Right lung (tissue), 5 donors: Measurements from ENCODE around the gene WNT9A. TPM values are rescaled to one million over a fixed set of nuclear protein-coding genes. Genes with fewer than 3 reads are reported as not detected.

Experiments
- DNase-seq, 2 donors: peaks; one replicate each; pipeline ENCODE4 v3.0.0-alpha.2; 2013
- polyA plus RNA-seq, 5 donors: library from polyadenylated mRNA; unstranded; fragments of 120-200 nt; gene quantifications; one replicate each; pipeline versions ENCODE4 v1.2.1 to v1.2.3, GENCODE V29; 2013; ENCODE audit warnings: inconsistent platforms in 1 of 5, low replicate concordance in 1 of 5; ENCODE audit not compliant: insufficient read length in 5 of 5, insufficient read depth in 1 of 5

The WNT9A gene
- polyA plus RNA-seq, 5 donors = 1.9 to 3.0 (median 2.4) TPM

- no peak for DNase-seq
Observed at GRCh38 chr1:227942021-227942715, 5.6 kb downstream of the WNT9A start.

- DNase-seq = no peak
Observed at GRCh38 chr1:227941509-227942020, 6.2 kb downstream of the WNT9A start.

- DNase-seq = no peak
Observed at GRCh38 chr1:227940791-227941241, 6.9 kb downstream of the WNT9A start.

DNA sequence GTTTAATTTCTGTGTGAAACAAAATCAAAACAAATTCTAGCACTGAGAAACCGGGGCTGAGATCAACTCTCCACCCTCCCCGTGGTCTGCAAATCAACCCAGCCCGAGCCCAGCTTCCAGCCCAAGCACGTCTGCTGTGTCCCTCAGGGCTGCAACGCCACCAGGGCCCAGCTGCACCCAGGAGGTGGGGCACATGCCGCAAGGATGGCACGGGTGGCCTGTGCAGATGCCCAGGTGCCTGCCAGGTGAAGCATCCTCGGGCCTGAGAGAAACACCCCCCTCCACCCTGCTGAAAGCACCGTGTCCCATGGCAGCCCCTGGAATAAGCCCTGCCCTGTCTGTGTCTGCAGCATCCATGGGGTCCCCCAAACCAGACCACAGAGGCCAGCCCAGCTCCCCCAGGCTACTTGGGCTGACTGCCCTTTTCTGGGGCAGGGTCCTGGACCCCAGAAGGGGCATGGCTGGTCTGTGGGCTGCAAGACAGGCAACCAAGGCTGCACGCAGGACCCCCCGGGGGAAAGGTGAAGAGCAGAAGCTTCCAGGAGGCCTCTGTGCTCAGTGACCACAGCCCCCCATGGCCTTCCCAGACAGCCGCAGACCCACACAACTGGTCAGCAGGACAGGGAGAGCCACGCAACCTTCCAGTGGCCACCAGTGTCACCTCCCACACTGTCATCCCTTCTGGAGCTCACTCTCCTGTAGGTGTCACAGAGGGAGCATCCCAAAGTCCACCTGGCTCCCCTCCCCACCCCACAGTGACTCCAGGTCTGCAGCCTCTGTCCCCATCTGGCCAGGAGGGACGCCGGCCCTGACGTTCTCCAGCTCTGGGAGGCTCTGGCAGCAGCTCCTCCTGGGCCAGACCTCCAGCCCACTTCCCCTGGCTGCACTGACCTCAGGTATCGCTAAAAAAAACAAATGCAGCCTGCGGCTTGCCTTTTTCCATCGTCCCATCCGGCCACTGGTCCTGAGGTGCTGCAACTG, 7.7 kb downstream of the WNT9A start:
- no peak for DNase-seq

- DNase-seq = no peak
Observed at GRCh38 chr1:227938911-227939790, 8.6 kb downstream of the WNT9A start.

DNA sequence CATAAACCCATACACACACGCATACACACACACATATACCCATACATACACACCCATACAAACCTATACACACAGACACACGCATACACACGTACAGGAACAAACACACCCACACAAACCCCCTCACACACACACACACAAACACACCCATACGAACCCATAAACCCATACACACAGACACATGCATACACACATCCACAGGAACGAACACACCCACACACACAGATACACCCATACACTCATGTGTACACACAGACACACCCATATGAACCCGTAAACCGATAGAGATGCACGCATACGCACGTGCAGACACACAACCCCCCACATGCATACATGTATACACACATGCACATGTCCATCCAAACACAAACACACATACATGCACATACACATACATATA, 9.5 kb downstream of the WNT9A start:
- no peak for DNase-seq

DNA sequence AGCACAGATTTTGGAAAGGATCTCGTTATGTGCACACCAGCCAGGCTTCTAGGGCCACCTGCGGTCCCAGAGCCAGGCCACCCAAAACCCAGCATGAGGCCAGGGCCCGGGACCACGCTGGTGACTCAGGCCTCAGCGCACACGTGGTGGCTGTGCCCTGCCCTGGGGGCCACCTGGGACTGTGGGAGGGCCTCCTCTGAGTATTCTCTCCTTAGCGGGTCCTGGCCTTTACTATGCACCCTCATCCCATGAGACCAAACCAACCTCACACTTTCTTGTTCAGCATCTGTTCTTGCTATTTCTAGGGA, 9.9 kb downstream of the WNT9A start:
- no peak for DNase-seq

- no peak for DNase-seq
Observed at GRCh38 chr1:227937031-227937837, 10.5 kb downstream of the WNT9A start.

DNA sequence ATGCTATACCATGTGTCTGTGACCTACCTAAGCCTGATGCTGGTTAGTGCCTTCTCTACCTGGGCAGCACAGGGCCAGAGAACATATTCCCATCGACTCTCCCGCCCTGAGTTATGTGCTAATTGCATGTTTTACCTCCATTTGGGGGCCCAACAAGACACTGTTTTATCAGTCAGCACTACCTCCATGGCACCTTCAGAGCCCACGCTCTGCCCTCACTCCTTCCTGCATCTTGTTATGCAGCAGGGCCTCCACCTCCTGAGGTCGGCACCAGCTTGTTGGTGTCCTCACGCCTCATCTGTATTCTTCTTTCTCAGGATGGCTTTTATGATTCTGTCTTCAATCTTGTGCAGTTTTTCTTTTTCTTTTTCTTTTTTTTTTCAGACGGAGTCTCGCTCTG, 11.9 kb downstream of the WNT9A start:
- DNase-seq = no peak

- DNase-seq = no peak
Observed at GRCh38 chr1:227934476-227935313, 13.0 kb downstream of the WNT9A start.

- DNase-seq = no peak
Observed at GRCh38 chr1:227929751-227930472, 17.8 kb downstream of the WNT9A start.

DNA sequence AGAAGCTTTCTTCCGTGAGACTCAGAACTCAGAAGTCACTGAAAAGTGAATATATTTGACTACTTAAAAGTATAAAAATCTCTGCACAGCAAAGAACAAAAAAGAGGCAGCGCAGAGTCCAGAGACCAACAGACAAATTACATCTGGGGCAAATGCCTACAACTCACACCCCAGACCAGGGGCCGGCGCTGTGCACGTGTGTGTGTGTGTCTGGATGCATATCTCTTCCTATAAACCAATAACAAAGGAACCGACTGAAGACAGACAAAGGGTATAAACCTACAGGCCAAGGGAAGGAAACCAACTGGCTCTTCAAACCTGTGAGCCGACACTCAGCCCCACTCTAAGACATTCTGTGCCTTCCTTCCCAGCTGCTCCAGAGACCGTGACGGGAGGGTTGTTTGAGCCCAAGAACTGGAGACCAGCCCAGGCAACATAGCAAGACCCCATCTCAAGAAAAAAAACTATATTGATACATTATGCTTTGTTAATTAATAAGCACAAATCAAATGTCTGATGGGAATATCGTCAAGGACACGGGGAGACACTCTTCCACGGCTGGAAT, 18.8 kb downstream of the WNT9A start:
- no peak for DNase-seq

DNA sequence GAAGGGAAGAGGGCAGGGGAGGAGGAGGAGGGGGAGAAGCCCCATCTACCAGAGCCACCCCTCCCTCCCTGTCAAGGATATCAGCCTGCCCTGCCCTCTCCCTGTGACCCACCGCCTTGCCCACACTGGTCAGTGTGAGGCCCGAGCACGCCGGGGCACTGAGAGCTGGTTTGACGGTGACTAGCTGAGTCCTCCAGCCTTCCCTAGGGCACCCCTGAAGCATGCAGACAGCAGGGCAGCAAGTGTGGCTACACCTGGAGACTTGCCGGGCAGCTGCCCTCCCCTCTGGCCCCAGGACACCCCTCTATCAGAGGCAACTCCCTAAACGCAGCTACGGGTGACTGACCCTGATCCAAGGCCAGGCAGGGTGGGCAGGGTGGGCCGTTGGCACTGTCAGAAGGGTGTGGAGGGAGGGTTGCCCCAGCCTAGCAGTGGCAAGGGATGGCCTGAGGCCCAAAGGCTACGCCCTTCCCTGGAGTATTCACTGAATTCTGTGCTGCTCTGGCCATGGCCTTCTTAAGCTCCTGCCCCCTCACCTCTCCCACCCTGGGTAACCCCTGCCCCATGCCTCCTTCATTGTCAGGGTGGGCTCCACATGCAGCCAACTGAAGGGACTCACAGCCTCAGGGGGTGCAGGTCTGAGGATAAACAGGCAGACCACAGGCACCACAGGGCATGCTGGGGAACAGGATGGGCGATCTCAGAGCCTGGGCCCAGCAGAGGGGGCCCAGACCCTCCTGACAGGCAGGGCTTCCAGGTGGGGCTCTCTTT, 19.6 kb downstream of the WNT9A start:
- no peak for DNase-seq

GRCh38 chr1:227926896-227927885, 20.5 kb downstream of the WNT9A start:
- DNase-seq = no peak

DNA sequence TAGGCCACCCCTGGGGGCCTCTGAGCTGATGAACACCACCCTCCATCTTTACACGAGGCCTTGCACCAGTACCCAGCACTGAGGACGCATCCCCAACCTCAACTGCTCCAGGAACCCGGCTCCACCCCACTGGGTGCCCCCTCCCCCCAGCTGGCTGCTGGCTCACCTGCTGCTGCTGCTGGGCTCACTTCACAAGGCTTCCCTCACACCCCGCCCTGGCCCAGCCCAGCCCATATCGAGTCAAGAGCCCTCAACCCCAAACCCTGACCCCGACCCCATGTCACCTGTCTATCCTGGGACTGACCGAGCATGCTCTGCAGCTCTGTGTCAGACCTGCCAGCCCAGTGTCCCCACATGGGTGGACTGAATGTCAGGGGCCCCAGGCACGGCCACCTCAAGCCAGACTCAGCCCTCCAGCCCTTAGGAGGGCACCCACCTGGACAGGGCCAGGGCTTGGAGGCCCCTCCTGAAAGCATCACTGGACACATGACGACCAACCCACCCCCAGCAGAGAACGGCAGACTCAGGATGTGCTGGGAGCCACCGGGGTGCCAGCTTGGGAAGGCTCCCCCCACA, 21.4 kb downstream of the WNT9A start:
- DNase-seq = no peak

DNA sequence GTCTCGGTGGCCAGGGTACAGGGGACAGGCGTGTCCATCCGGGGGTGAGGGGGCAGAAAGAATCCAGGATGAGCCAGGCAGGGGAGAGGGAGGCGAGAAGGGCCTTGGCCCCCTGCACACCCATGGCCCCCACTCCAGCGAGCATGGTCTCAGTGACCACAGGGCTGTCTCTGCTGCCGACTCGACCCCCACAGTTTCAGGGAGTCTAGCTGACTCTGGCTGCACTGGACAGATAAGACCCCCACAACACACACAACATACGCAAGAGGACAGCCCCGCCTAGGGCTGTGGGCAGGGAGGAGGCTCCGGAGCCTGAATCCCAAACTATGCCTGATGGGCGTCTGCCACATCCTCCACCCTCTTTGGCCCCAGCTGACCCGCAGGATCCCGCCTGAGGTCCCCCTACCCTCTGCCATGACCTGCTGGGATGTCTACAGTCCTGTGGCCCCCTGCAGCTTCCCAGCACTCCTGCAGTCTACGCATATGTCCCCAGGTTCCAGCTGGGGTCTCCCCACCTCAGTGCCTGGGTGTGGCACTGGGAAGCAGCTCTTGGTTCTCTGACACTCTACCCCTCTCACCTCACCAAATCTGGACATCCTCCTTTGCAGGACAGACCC, 22.0 kb downstream of the WNT9A start:
- DNase-seq = no peak
